OCI-M2 (cell line): ENCODE data around the gene PRKRIP1.
"Not testable (repeated sequence)": the region's sequence is repeated elsewhere in the genome, so short reads cannot be mapped to it uniquely, and the experiment has no call there.

Experiments used
- DNase-seq: peaks from one replicate; lab custom pipeline; 2025; ENCODE audit not compliant: unreplicated experiment; lab: John Stamatoyannopoulos, UW

PRKRIP1 gene

GRCh38 chr7:102474736-102475435 is 78.7 kb downstream of the PRKRIP1 start:
- not testable (repeated sequence) for DNase-seq
